Measurements from ENCODE around the gene LONRF2.

DNA sequence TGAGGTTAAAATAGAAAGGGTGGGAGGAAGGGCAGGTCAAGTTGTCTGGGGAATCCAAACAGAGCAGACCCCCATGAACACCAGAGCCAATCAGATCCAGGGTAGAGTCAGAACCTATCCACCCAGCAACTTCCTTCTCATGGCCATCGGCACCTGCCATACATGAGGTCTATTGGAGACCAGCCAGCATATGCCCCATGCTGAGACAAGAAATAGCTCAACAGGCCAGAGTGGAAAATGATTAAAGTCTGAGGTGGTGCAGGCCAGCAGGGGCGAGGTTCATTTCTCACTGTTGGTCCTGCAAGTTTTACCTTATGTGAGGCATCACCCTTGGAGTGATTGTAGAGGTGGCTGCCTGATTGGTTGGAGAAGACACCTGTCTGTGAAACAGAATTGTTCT, 89.2 kb downstream of the LONRF2 start:
- TF ChIP-seq, protein P1, sequence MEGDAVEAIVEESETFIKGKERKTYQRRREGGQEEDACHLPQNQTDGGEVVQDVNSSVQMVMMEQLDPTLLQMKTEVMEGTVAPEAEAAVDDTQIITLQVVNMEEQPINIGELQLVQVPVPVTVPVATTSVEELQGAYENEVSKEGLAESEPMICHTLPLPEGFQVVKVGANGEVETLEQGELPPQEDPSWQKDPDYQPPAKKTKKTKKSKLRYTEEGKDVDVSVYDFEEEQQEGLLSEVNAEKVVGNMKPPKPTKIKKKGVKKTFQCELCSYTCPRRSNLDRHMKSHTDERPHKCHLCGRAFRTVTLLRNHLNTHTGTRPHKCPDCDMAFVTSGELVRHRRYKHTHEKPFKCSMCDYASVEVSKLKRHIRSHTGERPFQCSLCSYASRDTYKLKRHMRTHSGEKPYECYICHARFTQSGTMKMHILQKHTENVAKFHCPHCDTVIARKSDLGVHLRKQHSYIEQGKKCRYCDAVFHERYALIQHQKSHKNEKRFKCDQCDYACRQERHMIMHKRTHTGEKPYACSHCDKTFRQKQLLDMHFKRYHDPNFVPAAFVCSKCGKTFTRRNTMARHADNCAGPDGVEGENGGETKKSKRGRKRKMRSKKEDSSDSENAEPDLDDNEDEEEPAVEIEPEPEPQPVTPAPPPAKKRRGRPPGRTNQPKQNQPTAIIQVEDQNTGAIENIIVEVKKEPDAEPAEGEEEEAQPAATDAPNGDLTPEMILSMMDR (IDR thresholded peaks at IDR 0.05; ENCODE audit: insufficient read depth, low read length), result no peak
- TF ChIP-seq, protein P2, sequence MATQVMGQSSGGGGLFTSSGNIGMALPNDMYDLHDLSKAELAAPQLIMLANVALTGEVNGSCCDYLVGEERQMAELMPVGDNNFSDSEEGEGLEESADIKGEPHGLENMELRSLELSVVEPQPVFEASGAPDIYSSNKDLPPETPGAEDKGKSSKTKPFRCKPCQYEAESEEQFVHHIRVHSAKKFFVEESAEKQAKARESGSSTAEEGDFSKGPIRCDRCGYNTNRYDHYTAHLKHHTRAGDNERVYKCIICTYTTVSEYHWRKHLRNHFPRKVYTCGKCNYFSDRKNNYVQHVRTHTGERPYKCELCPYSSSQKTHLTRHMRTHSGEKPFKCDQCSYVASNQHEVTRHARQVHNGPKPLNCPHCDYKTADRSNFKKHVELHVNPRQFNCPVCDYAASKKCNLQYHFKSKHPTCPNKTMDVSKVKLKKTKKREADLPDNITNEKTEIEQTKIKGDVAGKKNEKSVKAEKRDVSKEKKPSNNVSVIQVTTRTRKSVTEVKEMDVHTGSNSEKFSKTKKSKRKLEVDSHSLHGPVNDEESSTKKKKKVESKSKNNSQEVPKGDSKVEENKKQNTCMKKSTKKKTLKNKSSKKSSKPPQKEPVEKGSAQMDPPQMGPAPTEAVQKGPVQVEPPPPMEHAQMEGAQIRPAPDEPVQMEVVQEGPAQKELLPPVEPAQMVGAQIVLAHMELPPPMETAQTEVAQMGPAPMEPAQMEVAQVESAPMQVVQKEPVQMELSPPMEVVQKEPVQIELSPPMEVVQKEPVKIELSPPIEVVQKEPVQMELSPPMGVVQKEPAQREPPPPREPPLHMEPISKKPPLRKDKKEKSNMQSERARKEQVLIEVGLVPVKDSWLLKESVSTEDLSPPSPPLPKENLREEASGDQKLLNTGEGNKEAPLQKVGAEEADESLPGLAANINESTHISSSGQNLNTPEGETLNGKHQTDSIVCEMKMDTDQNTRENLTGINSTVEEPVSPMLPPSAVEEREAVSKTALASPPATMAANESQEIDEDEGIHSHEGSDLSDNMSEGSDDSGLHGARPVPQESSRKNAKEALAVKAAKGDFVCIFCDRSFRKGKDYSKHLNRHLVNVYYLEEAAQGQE (IDR thresholded peaks at IDR 0.05; ENCODE audit: insufficient replicate concordance, low read depth), result no peak
- TF ChIP-seq POLR2AphosphoS5 (IDR thresholded peaks at IDR 0.05; ENCODE audit: low read depth), result no peak
- TF ChIP-seq GABPA (IDR thresholded peaks at IDR 0.05; ENCODE audit: low read depth), result no peak
- no peak for TF ChIP-seq SPI1 (IDR thresholded peaks at IDR 0.05; ENCODE audit: borderline replicate concordance, low read depth)

All from HL-60 (cell line).